BE2C (cell line): Measurements from ENCODE around the gene CAMTA1.

Experiments used
- DNase-seq: peaks from one replicate; pipeline ENCODE4 v3.0.0-alpha.2; 2020
- H3K27me3 ChIP-seq: fragments of 250-450 bp; sonication (Bioruptor Pico); 2 replicates; pipeline ENCODE4 v1.5.1; 2020; ENCODE audit warnings: mild to moderate bottlenecking
- H3K36me3 ChIP-seq: fragments of 250-450 bp; sonication (Bioruptor Pico); 2 replicates; pipeline ENCODE4 v1.5.1; 2020; ENCODE audit warnings: mild to moderate bottlenecking
- H3K4me1 ChIP-seq: fragments of 250-450 bp; sonication (Bioruptor Pico); 2 replicates; pipeline ENCODE4 v1.5.1; 2020
- H3K4me3 ChIP-seq: 2 replicates; pipeline ENCODE4 v1.5.1; 2011; ENCODE audit warnings: low read depth, low read length
- H3K9me3 ChIP-seq: fragments of 250-450 bp; sonication (Bioruptor Pico); 2 replicates; pipeline ENCODE4 v1.5.1; 2020
- CTCF ChIP-seq: IDR thresholded peaks from 2 replicates; pipeline ENCODE4 v1.5.1; 2012; ENCODE audit warnings: mild to moderate bottlenecking, low read depth, low read length

The CAMTA1 gene

GRCh38 chr1:7025013-7025412 lies 239.8 kb downstream of the CAMTA1 start:
- TF ChIP-seq CTCF: no peak
- no peak overlapping the region for H3K4me3 ChIP-seq
- no peaks in the 10 kb centered on the region for H3K27me3 ChIP-seq
- H3K36me3 ChIP-seq: no peaks in the 10 kb centered on the region
- no peaks in the 10 kb centered on the region for H3K4me1 ChIP-seq
- no peak for DNase-seq
- no peaks in the 10 kb centered on the region for H3K9me3 ChIP-seq

- no peaks in the 10 kb centered on the region for H3K27me3 ChIP-seq
- DNase-seq: no peak
- H3K9me3 ChIP-seq: no peaks in the 10 kb centered on the region
- no peak for TF ChIP-seq CTCF
- no peaks in the 10 kb centered on the region for H3K36me3 ChIP-seq
- H3K4me3 ChIP-seq: no peak overlapping the region
- no peaks in the 10 kb centered on the region for H3K4me1 ChIP-seq
These were observed 240.9 kb downstream of the CAMTA1 start for GRCh38 chr1:7026169-7026568.

GRCh38 chr1:7032992-7033391 lies 247.7 kb downstream of the CAMTA1 start:
- no peak for TF ChIP-seq CTCF
- Histone ChIP-seq H3K9me3 (no peaks in the 10 kb centered on the region), H3K36me3 (no peaks in the 10 kb centered on the region), H3K4me3 (no peak overlapping the region), H3K4me1 (no peaks in the 10 kb centered on the region), H3K27me3 (no peaks in the 10 kb centered on the region)
- no peak for DNase-seq

GRCh38 chr1:7036386-7036785 lies 251.1 kb downstream of the CAMTA1 start:
- no peaks in the 10 kb centered on the region for H3K36me3 ChIP-seq
- no peaks in the 10 kb centered on the region for H3K9me3 ChIP-seq
- no peaks in the 10 kb centered on the region for H3K27me3 ChIP-seq
- H3K4me3 ChIP-seq: no peak overlapping the region
- no peaks in the 10 kb centered on the region for H3K4me1 ChIP-seq
- DNase-seq: no peak
- no peak for TF ChIP-seq CTCF

GRCh38 chr1:7039590-7040220 lies 254.5 kb downstream of the CAMTA1 start:
- no peak for TF ChIP-seq CTCF
- Histone ChIP-seq H3K36me3 (no peaks in the 10 kb centered on the region), H3K9me3 (no peaks in the 10 kb centered on the region), H3K4me1 (no peaks in the 10 kb centered on the region), H3K4me3 (no peak overlapping the region), H3K27me3 (no peaks in the 10 kb centered on the region)
- DNase-seq: no peak

GRCh38 chr1:7040969-7041695 lies 255.9 kb downstream of the CAMTA1 start:
- no peaks in the 10 kb centered on the region for H3K9me3 ChIP-seq
- H3K4me1 ChIP-seq: no peaks in the 10 kb centered on the region
- DNase-seq: no peak
- H3K27me3 ChIP-seq: no peaks in the 10 kb centered on the region
- TF ChIP-seq CTCF: no peak
- no peaks in the 10 kb centered on the region for H3K36me3 ChIP-seq
- H3K4me3 ChIP-seq: no peak overlapping the region
